HUES64 (cell line): ENCODE data around the gene PLB1.

Source experiments
- H3K27ac ChIP-seq: 2 replicates; pipeline ENCODE4 v1.7.0; 2013; ENCODE audit warnings: low read depth, low read length, inconsistent platforms
- H3K27me3 ChIP-seq: 2 replicates; pipeline ENCODE4 v1.6.1; 2013; ENCODE audit warnings: mild to moderate bottlenecking, low read length; ENCODE audit not compliant: insufficient read depth
- H3K36me3 ChIP-seq: 2 replicates; pipeline ENCODE4 v1.6.1; 2013; ENCODE audit warnings: mild to moderate bottlenecking, low read length; ENCODE audit not compliant: insufficient read depth
- H3K4me1 ChIP-seq: 2 replicates; pipeline ENCODE4 v1.6.1; 2013; ENCODE audit warnings: mild to moderate bottlenecking, low read length, moderate library complexity; ENCODE audit not compliant: insufficient read depth
- H3K4me3 ChIP-seq: 2 replicates; pipeline ENCODE4 v1.5.1; 2013; ENCODE audit warnings: mild to moderate bottlenecking, low read length, moderate library complexity
- H3K9ac ChIP-seq: 2 replicates; pipeline ENCODE4 v1.6.1; 2013; ENCODE audit warnings: mild to moderate bottlenecking, low read depth, low read length
- H3K9me3 ChIP-seq: 2 replicates; pipeline ENCODE4 v1.6.1; 2013; ENCODE audit warnings: low read depth, low read length; ENCODE audit not compliant: insufficient read depth
- WGBS: fragments of 150-250, 120-280 bp; methylation state at CpG from one replicate; pipeline ENCODE4 v1.1.7; 2013; ENCODE audit warnings: missing lambda C conversion rate; 5-methylcytosine and 5-hydroxymethylcytosine counted together

PLB1 gene

DNA sequence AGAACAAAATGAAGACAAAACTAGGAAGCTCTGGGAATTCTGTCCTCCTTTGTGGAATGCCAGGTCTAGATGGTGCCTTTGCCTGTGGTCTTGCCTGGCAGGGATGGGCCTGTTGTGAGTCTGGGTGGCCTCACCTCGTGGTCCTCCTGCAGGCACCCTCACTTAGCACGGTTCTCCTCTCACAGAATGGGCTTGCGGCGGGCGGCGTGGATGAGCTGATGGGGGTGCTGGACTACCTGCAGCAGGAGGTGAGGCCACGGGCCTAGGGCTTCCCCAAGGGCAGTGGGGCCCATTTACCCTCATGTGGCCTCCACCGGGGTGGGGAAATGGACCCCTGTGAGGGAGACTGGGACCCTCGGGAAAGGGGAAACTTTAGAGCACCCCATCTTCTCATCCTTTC lies 42.3 kb downstream of the PLB1 start:
- 94% methylated on average over 9 of the region's 9 CpGs for WGBS
- no peak overlapping the region for H3K27ac ChIP-seq
- H3K4me1 ChIP-seq: no peaks in the 10 kb centered on the region
- H3K36me3 ChIP-seq: no peaks in the 10 kb centered on the region
- H3K4me3 ChIP-seq: no peak overlapping the region
- no peaks in the 10 kb centered on the region for H3K9me3 ChIP-seq
- no peak overlapping the region for H3K9ac ChIP-seq
- H3K27me3 ChIP-seq: no peaks in the 10 kb centered on the region

GRCh38 chr2:28538652-28539051 lies 42.8 kb downstream of the PLB1 start:
- H3K27me3 ChIP-seq: no peaks in the 10 kb centered on the region
- no peak overlapping the region for H3K9ac ChIP-seq
- H3K4me1 ChIP-seq: no peaks in the 10 kb centered on the region
- H3K4me3 ChIP-seq: no peak overlapping the region
- no peaks in the 10 kb centered on the region for H3K36me3 ChIP-seq
- no peak overlapping the region for H3K27ac ChIP-seq
- WGBS: 94% methylated on average over 9 of the region's 9 CpGs
- no peaks in the 10 kb centered on the region for H3K9me3 ChIP-seq

GRCh38 chr2:28539118-28539541 lies 43.3 kb downstream of the PLB1 start:
- no peaks in the 10 kb centered on the region for H3K36me3 ChIP-seq
- H3K9me3 ChIP-seq: no peaks in the 10 kb centered on the region
- H3K27ac ChIP-seq: no peak overlapping the region
- H3K27me3 ChIP-seq: no peaks in the 10 kb centered on the region
- 94% methylated on average over 13 of the region's 14 CpGs for WGBS
- no peak overlapping the region for H3K9ac ChIP-seq
- peaks cover 1% of the 10 kb centered on the region; the same call in 1 of the 2 replicates for H3K4me1 ChIP-seq
- H3K4me3 ChIP-seq: no peak overlapping the region

- Histone ChIP-seq H3K9me3 (no peaks in the 10 kb centered on the region), H3K27me3 (no peaks in the 10 kb centered on the region), H3K36me3 (no peaks in the 10 kb centered on the region), H3K27ac (no peak overlapping the region), H3K9ac (no peak overlapping the region), H3K4me1 (peaks cover 4% of the 10 kb centered on the region; the same call in 1 of the 2 replicates), H3K4me3 (no peak overlapping the region)
- WGBS: 88% methylated on average over 20 of the region's 20 CpGs
These were observed 47.6 kb downstream of the PLB1 start for GRCh38 chr2:28543316-28544035.

GRCh38 chr2:28544036-28544346 lies 48.1 kb downstream of the PLB1 start:
- no peaks in the 10 kb centered on the region for H3K9me3 ChIP-seq
- peaks cover 4% of the 10 kb centered on the region; the same call in 1 of the 2 replicates for H3K4me1 ChIP-seq
- H3K27me3 ChIP-seq: no peaks in the 10 kb centered on the region
- no peaks in the 10 kb centered on the region for H3K36me3 ChIP-seq
- no peak overlapping the region for H3K4me3 ChIP-seq
- peak overlapping the region; percentile 37; the same call in 1 of the 2 replicates for H3K27ac ChIP-seq
- no peak overlapping the region for H3K9ac ChIP-seq
- WGBS: 92% methylated on average over 5 of the region's 5 CpGs

- Histone ChIP-seq H3K36me3 (no peaks in the 10 kb centered on the region), H3K27me3 (no peaks in the 10 kb centered on the region), H3K27ac (peak overlapping the region; percentile 37; the same call in 1 of the 2 replicates), H3K9me3 (no peaks in the 10 kb centered on the region), H3K9ac (no peak overlapping the region), H3K4me1 (peaks cover 4% of the 10 kb centered on the region; the same call in 1 of the 2 replicates), H3K4me3 (no peak overlapping the region)
- 72% methylated on average over 8 of the region's 8 CpGs for WGBS
These were observed 48.6 kb downstream of the PLB1 start for GRCh38 chr2:28544405-28544921.

- Histone ChIP-seq H3K4me1 (peaks cover 4% of the 10 kb centered on the region; the same call in 1 of the 2 replicates), H3K36me3 (no peaks in the 10 kb centered on the region), H3K27me3 (no peaks in the 10 kb centered on the region), H3K9ac (no peak overlapping the region), H3K27ac (no peak overlapping the region; the same call in 1 of the 2 replicates), H3K9me3 (no peaks in the 10 kb centered on the region), H3K4me3 (no peak overlapping the region)
- WGBS: 83% methylated on average over 18 of the region's 18 CpGs
These were observed 49.2 kb downstream of the PLB1 start for GRCh38 chr2:28544922-28545589.

DNA sequence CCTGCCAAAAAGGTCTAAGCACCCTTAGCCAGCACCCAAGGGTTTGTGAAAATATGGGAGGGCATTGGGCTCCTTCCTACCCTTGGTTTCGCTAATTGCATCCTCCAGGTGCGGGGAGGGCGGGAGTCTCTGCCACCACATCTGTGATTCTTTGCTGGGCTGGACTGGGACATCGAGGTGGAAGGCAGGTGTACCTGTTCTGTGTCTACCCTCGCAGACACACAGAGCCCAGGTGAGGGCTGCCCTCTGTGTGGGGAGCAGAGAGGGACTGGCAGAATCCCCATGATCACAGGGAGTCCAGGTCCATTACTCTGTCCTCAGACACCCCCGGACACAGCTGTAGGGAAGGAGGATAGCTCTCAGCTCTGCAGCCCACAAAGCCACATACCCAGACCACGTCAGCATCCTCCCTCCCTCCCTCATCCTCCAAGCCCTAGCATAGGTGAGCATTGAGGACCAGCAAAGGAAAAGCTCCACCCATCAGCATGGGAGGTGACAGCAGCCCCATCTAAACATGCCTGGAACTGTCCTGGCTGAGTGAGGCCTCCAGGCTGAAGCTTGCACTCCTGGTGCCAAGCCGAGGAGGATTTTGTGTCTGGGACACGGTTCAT lies 49.8 kb downstream of the PLB1 start:
- H3K9me3 ChIP-seq: no peaks in the 10 kb centered on the region
- H3K9ac ChIP-seq: no peak overlapping the region
- no peak overlapping the region; the same call in 1 of the 2 replicates for H3K27ac ChIP-seq
- no peaks in the 10 kb centered on the region for H3K27me3 ChIP-seq
- WGBS: 94% methylated on average over 9 of the region's 9 CpGs
- no peak overlapping the region for H3K4me3 ChIP-seq
- H3K36me3 ChIP-seq: no peaks in the 10 kb centered on the region
- H3K4me1 ChIP-seq: peaks cover 4% of the 10 kb centered on the region; the same call in 1 of the 2 replicates

- H3K4me1 ChIP-seq: peaks cover 4% of the 10 kb centered on the region; the same call in 1 of the 2 replicates
- no peaks in the 10 kb centered on the region for H3K27me3 ChIP-seq
- H3K9me3 ChIP-seq: no peaks in the 10 kb centered on the region
- H3K4me3 ChIP-seq: no peak overlapping the region
- H3K9ac ChIP-seq: no peak overlapping the region
- no peaks in the 10 kb centered on the region for H3K36me3 ChIP-seq
- 89% methylated on average over 6 of the region's 7 CpGs for WGBS
- no peak overlapping the region for H3K27ac ChIP-seq
These were observed 50.4 kb downstream of the PLB1 start for GRCh38 chr2:28546242-28546641.

DNA sequence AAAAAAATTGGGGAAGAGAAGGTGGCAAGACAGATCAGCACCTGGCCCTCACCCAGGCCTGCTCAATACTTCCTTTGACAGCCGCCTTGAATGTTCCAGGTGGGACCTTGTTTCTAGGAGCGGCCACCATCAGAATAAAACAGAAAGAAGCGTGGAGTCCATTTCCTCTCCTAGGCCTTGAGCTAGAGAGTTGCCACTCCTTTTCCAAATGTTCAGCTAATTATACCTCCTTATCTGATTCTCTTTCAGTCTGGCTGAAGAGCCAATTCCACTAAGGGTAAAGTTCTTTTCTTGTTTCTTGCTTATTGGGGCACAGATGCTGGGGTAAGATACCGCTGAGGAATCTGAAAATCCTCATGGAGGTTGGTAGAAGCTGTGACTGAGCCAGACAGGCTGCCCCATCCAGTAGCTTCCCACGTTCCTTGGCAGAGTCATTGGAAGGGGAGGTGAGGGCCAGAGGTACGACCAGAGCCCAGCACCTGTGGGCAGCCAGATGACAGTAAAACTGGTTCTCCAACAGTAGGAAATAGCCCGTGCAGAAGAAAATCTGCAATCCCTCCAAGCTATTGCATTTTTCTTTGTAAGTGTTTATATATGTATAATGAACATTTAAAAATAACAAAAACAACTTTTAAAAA lies 51.5 kb downstream of the PLB1 start:
- Histone ChIP-seq H3K4me1 (peaks cover 4% of the 10 kb centered on the region; the same call in 1 of the 2 replicates), H3K27me3 (no peaks in the 10 kb centered on the region), H3K9ac (no peak overlapping the region), H3K27ac (no peak overlapping the region), H3K4me3 (no peak overlapping the region), H3K36me3 (no peaks in the 10 kb centered on the region), H3K9me3 (no peaks in the 10 kb centered on the region)
- 85% methylated on average over 7 of the region's 7 CpGs for WGBS
